ENCODE results near the gene HDLBP. TPM values are rescaled to one million over a fixed set of nuclear protein-coding genes. Genes with fewer than 3 reads are reported as not detected.

Gene HDLBP
- total RNA-seq, 4 donors from 2014 or later: 324 to 412 (median 363) TPM

- no peak for DNase-seq (ENCODE audit: low spot score in 2 of 2)
- H3K4me1 ChIP-seq: peaks cover 0 to 8% (median 2%) of the 10 kb centered on the region in 4 donors
- no peaks in the 10 kb centered on the region for H3K9me3 ChIP-seq
- H3K27me3 ChIP-seq: no peaks in the 10 kb centered on the region
- no peak overlapping the region for H3K4me3 ChIP-seq
- H3K36me3 ChIP-seq: peaks cover 5 to 90% (median 38%) of the 10 kb centered on the region in 3 donors
- no peak overlapping the region for H3K27ac ChIP-seq
- 81% methylated on average over 2 of the region's 2 CpGs for WGBS, 2 donors
- TF ChIP-seq POLR2A (IDR thresholded peaks at IDR 0.05): no peak
- TF ChIP-seq CTCF (IDR thresholded peaks at IDR 0.05): no peak
- TF ChIP-seq EP300 (IDR thresholded peaks at IDR 0.05): no peak
Observed at GRCh38 chr2:241350530-241350877, 35.0 kb upstream of the HDLBP start.

- no peaks in the 10 kb centered on the region for H3K27me3 ChIP-seq
- H3K36me3 ChIP-seq: peaks cover 5 to 95% (median 38%) of the 10 kb centered on the region in 3 donors
- DNase-seq (ENCODE audit: low spot score in 2 of 2): no peak
- H3K4me3 ChIP-seq: no peak overlapping the region
- H3K4me1 ChIP-seq: peaks cover 0 to 3% (median under 1%) of the 10 kb centered on the region in 4 donors
- WGBS, 2 donors: 93% methylated on average over 8 of the region's 8 CpGs
- TF ChIP-seq POLR2A (IDR thresholded peaks at IDR 0.05) (no peak), EP300 (IDR thresholded peaks at IDR 0.05) (no peak), CTCF (IDR thresholded peaks at IDR 0.05) (no peak)
- no peaks in the 10 kb centered on the region for H3K9me3 ChIP-seq
- no peak overlapping the region for H3K27ac ChIP-seq
Observed at GRCh38 chr2:241349941-241350340, 34.5 kb upstream of the HDLBP start.

- peaks cover 0 to 12% (median 0%) of the 10 kb centered on the region in 4 donors for H3K4me1 ChIP-seq
- H3K27me3 ChIP-seq: no peaks in the 10 kb centered on the region
- H3K4me3 ChIP-seq: no peak overlapping the region
- 95% methylated on average over 9 of the region's 9 CpGs for WGBS, 2 donors
- H3K9me3 ChIP-seq: no peaks in the 10 kb centered on the region
- peaks cover 3 to 98% (median 46%) of the 10 kb centered on the region in 3 donors for H3K36me3 ChIP-seq
- no peak overlapping the region for H3K27ac ChIP-seq
- no peak for DNase-seq (ENCODE audit: low spot score in 2 of 2)
- TF ChIP-seq EP300 (IDR thresholded peaks at IDR 0.05) (no peak), POLR2A (IDR thresholded peaks at IDR 0.05) (no peak), CTCF (IDR thresholded peaks at IDR 0.05) (no peak)
Observed at GRCh38 chr2:241344925-241345651, 29.6 kb upstream of the HDLBP start.

GRCh38 chr2:241340631-241341163 is 25.2 kb upstream of the HDLBP start:
- Histone ChIP-seq H3K27ac (peak overlapping the region in 2 of 4 donors; percentile 21 to 43), H3K9me3 (no peaks in the 10 kb centered on the region), H3K4me1 (peaks cover 0 to 20% (median 0%) of the 10 kb centered on the region in 4 donors), H3K27me3 (no peaks in the 10 kb centered on the region), H3K4me3 (no peak overlapping the region), H3K36me3 (peaks cover 3 to 83% (median 21%) of the 10 kb centered on the region in 3 donors)
- TF ChIP-seq POLR2A (IDR thresholded peaks at IDR 0.05) (no peak), EP300 (IDR thresholded peaks at IDR 0.05) (no peak), CTCF (IDR thresholded peaks at IDR 0.05) (no peak)
- WGBS, 2 donors: 73 to 84% methylated on average over 3 of the region's 3 CpGs
- DNase-seq (ENCODE audit: low spot score in 2 of 2): no peak

All from tibial nerve (tissue), 4 donors.